GM06990 (cell line): Measurements from ENCODE around the gene RNF13.

Source experiments
- DNase-seq: peaks from one replicate; pipeline ENCODE4 v3.0.0-alpha.2; 2011; ENCODE audit not compliant: insufficient read length; ENCODE audit errors: extremely low read depth
- H3K27me3 ChIP-seq: replicated peaks from 2 replicates; pipeline ENCODE4 v1.6.0; 2011; ENCODE audit warnings: low read length; ENCODE audit not compliant: control insufficient read depth, insufficient read depth
- H3K36me3 ChIP-seq: 2 replicates; pipeline ENCODE4 v1.5.1; 2011; ENCODE audit warnings: low read length; ENCODE audit not compliant: control insufficient read depth, insufficient read depth
- H3K4me3 ChIP-seq: replicated peaks from 2 replicates; pipeline ENCODE4 v1.5.1; 2011; ENCODE audit warnings: low read depth, mild to moderate bottlenecking, control low read depth, low read length
- CTCF ChIP-seq: IDR thresholded peaks from 2 replicates; pipeline ENCODE4 v1.5.1; 2011; ENCODE audit warnings: low read length, control low read depth, mild to moderate bottlenecking, inconsistent platforms; ENCODE audit not compliant: insufficient read depth, poor library complexity, severe bottlenecking

Gene RNF13

GRCh38 chr3:149998946-149999345 is 185.9 kb downstream of the RNF13 start:
- no peaks in the 10 kb centered on the region for H3K36me3 ChIP-seq
- no peak overlapping the region for H3K4me3 ChIP-seq
- TF ChIP-seq CTCF = no peak
- DNase-seq = no peak
- no peaks in the 10 kb centered on the region for H3K27me3 ChIP-seq

GRCh38 chr3:149999421-149999820 is 186.4 kb downstream of the RNF13 start:
- no peak for TF ChIP-seq CTCF
- H3K27me3 ChIP-seq = no peaks in the 10 kb centered on the region

GRCh38 chr3:150000641-150001040 is 187.6 kb downstream of the RNF13 start:
- no peak for TF ChIP-seq CTCF
- no peaks in the 10 kb centered on the region for H3K27me3 ChIP-seq
- H3K4me3 ChIP-seq = no peak overlapping the region
- H3K36me3 ChIP-seq = no peaks in the 10 kb centered on the region
- no peak for DNase-seq

More at GRCh38 chr3:149999421-149999820, 186.4 kb downstream of the RNF13 start:
- H3K4me3 ChIP-seq = no peak overlapping the region
- no peak for DNase-seq
- H3K36me3 ChIP-seq = no peaks in the 10 kb centered on the region

- no peak for DNase-seq
These were observed 192.5 kb downstream of the RNF13 start for GRCh38 chr3:150005243-150006112.

GRCh38 chr3:150006794-150007193 is 193.8 kb downstream of the RNF13 start:
- Histone ChIP-seq H3K27me3 (no peaks in the 10 kb centered on the region), H3K36me3 (no peaks in the 10 kb centered on the region), H3K4me3 (no peak overlapping the region)
- TF ChIP-seq CTCF = no peak
- DNase-seq = no peak

More at GRCh38 chr3:150005243-150006112, 192.5 kb downstream of the RNF13 start:
- H3K27me3 ChIP-seq = no peaks in the 10 kb centered on the region
- no peaks in the 10 kb centered on the region for H3K36me3 ChIP-seq
- no peak for TF ChIP-seq CTCF
- H3K4me3 ChIP-seq = no peak overlapping the region
